ENCODE data around the gene ITPRID1.

Gene ITPRID1

GRCh38 chr7:31669461-31669860, 155.6 kb downstream of the ITPRID1 start:
- POLR2A ChIA-PET: no interaction called here

DNA sequence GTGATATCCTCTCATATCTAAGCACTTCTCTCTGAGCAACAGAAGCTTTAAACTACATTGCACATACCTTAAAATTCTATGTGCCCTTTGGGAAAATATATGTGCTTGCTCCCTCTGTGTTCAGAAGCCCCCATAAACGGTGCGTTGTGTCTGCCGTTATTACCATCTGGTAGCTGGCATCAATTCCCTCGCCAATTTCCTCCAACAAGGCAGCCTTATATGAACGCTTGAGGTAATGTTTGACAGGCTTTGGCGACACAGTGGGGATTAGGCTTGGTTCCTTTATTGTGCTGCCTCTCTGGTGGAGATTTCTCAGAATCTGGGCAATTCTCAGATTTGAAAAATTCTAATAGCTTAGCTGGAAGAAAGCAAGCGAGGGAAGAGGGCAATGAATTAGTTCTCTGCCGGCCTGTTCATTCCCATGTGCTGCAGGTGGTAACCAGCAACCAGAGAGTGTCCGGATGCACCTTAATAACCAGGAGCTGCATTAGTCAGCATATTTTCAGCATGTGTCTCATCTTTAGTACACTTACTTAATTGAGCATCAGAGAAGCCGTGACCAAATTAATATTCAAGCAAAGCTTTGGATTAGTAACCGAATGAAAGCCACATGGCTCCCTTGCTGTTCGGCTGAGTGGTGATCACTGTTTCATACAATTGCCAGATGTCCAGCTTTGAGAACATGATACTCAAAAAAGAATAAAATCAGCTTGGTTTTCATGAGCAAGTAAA, 165.8 kb downstream of the ITPRID1 start:
- Histone ChIP-seq H3K36me3 (ENCODE audit: control insufficient read depth in 2 of 2, insufficient read depth in 1 of 2, low read length in 2 of 2) (no peaks in the 10 kb centered on the region), H3K27ac (ENCODE audit: extremely low read depth, low read depth, low read length) (no peak overlapping the region), H3K4me3 (ENCODE audit: low read depth, low read length) (no peak overlapping the region), H3K9me3 (ENCODE audit: control insufficient read depth, insufficient read depth, low read depth, low read length) (no peaks in the 10 kb centered on the region), H3K4me1 (ENCODE audit: control insufficient read depth, insufficient read depth, low read length) (no peaks in the 10 kb centered on the region)
- ChIA-PET CTCF (interaction anchor here (0.6 to 1.1 kb wide), 2 partner anchors 490 to 531 kb away, joined by 3 read pairs; no protein-coding TSS in a partner anchor), POLR2A (no interaction called here)
- TF ChIP-seq KLF9 (tag by site-specific recombination; IDR thresholded peaks at IDR 0.05; ENCODE audit: low read depth) (no peak), ZNF248 (tag by site-specific recombination; IDR thresholded peaks at IDR 0.05) (no peak), ZNF621 (tag by site-specific recombination; IDR thresholded peaks at IDR 0.05) (no peak), ZNF416 (tag by site-specific recombination; IDR thresholded peaks at IDR 0.05) (no peak), ZNF366 (tag by site-specific recombination; conservative IDR thresholded peaks at IDR 0.05) (no peak), ZNF747 (tag by site-specific recombination; IDR thresholded peaks at IDR 0.05) (no peak), ZNF792 (tag by site-specific recombination; IDR thresholded peaks at IDR 0.05) (no peak), WT1 (tag by site-specific recombination; IDR thresholded peaks at IDR 0.05) (no peak), ZFP69B (tag by site-specific recombination; IDR thresholded peaks at IDR 0.05) (no peak), ZNF473 (tag by site-specific recombination; IDR thresholded peaks at IDR 0.05) (no peak)
- TF ChIP-seq, protein P1, sequence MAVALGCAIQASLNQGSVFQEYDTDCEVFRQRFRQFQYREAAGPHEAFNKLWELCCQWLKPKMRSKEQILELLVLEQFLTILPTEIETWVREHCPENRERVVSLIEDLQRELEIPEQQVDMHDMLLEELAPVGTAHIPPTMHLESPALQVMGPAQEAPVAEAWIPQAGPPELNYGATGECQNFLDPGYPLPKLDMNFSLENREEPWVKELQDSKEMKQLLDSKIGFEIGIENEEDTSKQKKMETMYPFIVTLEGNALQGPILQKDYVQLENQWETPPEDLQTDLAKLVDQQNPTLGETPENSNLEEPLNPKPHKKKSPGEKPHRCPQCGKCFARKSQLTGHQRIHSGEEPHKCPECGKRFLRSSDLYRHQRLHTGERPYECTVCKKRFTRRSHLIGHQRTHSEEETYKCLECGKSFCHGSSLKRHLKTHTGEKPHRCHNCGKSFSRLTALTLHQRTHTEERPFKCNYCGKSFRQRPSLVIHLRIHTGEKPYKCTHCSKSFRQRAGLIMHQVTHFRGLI (tag by site-specific recombination; IDR thresholded peaks at IDR 0.05): no peak

More at GRCh38 chr7:31669461-31669860, 155.6 kb downstream of the ITPRID1 start:
- TF ChIP-seq ZNF416 (tag by site-specific recombination; IDR thresholded peaks at IDR 0.05): no peak
- TF ChIP-seq WT1 (tag by site-specific recombination; IDR thresholded peaks at IDR 0.05): no peak
- TF ChIP-seq ZNF138 (tag by site-specific recombination; IDR thresholded peaks at IDR 0.05; ENCODE audit: borderline replicate concordance): no peak
- TF ChIP-seq, protein P2, sequence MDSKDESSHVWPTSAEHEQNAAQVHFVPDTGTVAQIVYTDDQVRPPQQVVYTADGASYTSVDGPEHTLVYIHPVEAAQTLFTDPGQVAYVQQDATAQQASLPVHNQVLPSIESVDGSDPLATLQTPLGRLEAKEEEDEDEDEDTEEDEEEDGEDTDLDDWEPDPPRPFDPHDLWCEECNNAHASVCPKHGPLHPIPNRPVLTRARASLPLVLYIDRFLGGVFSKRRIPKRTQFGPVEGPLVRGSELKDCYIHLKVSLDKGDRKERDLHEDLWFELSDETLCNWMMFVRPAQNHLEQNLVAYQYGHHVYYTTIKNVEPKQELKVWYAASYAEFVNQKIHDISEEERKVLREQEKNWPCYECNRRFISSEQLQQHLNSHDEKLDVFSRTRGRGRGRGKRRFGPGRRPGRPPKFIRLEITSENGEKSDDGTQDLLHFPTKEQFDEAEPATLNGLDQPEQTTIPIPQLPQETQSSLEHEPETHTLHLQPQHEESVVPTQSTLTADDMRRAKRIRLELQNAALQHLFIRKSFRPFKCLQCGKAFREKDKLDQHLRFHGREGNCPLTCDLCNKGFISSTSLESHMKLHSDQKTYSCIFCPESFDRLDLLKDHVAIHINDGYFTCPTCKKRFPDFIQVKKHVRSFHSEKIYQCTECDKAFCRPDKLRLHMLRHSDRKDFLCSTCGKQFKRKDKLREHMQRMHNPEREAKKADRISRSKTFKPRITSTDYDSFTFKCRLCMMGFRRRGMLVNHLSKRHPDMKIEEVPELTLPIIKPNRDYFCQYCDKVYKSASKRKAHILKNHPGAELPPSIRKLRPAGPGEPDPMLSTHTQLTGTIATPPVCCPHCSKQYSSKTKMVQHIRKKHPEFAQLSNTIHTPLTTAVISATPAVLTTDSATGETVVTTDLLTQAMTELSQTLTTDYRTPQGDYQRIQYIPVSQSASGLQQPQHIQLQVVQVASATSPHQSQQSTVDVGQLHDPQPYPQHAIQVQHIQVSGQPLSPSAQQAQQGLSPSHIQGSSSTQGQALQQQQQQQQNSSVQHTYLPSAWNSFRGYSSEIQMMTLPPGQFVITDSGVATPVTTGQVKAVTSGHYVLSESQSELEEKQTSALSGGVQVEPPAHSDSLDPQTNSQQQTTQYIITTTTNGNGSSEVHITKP (tag by site-specific recombination; IDR thresholded peaks at IDR 0.05): no peak
- TF ChIP-seq MEIS1 (CRISPR knock-in tag; IDR thresholded peaks at IDR 0.05; ENCODE audit: borderline replicate concordance): no peak
- no peak for TF ChIP-seq TRIM28 (IDR thresholded peaks at IDR 0.05; ENCODE audit: borderline replicate concordance, low read length)
- TF ChIP-seq ZNF670 (tag by site-specific recombination; IDR thresholded peaks at IDR 0.05; ENCODE audit: low read depth): no peak
- no peak for TF ChIP-seq ZNF791 (tag by site-specific recombination; IDR thresholded peaks at IDR 0.05)
- no peak for TF ChIP-seq ZNF214 (tag by site-specific recombination; IDR thresholded peaks at IDR 0.05; ENCODE audit: borderline replicate concordance)
- TF ChIP-seq ZNF2 (tag by site-specific recombination; IDR thresholded peaks at IDR 0.05): no peak
- TF ChIP-seq, protein P3, sequence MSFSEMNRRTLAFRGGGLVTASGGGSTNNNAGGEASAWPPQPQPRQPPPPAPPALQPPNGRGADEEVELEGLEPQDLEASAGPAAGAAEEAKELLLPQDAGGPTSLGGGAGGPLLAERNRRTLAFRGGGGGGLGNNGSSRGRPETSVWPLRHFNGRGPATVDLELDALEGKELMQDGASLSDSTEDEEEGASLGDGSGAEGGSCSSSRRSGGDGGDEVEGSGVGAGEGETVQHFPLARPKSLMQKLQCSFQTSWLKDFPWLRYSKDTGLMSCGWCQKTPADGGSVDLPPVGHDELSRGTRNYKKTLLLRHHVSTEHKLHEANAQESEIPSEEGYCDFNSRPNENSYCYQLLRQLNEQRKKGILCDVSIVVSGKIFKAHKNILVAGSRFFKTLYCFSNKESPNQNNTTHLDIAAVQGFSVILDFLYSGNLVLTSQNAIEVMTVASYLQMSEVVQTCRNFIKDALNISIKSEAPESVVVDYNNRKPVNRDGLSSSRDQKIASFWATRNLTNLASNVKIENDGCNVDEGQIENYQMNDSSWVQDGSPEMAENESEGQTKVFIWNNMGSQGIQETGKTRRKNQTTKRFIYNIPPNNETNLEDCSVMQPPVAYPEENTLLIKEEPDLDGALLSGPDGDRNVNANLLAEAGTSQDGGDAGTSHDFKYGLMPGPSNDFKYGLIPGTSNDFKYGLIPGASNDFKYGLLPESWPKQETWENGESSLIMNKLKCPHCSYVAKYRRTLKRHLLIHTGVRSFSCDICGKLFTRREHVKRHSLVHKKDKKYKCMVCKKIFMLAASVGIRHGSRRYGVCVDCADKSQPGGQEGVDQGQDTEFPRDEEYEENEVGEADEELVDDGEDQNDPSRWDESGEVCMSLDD (tag by site-specific recombination; IDR thresholded peaks at IDR 0.05): no peak
- TF ChIP-seq, protein P4, sequence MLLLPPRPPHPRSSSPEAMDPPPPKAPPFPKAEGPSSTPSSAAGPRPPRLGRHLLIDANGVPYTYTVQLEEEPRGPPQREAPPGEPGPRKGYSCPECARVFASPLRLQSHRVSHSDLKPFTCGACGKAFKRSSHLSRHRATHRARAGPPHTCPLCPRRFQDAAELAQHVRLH (tag by site-specific recombination; IDR thresholded peaks at IDR 0.05): no peak
- no peak for TF ChIP-seq SCRT1 (tag by site-specific recombination; IDR thresholded peaks at IDR 0.05; ENCODE audit: borderline replicate concordance)
- TF ChIP-seq, protein P5, sequence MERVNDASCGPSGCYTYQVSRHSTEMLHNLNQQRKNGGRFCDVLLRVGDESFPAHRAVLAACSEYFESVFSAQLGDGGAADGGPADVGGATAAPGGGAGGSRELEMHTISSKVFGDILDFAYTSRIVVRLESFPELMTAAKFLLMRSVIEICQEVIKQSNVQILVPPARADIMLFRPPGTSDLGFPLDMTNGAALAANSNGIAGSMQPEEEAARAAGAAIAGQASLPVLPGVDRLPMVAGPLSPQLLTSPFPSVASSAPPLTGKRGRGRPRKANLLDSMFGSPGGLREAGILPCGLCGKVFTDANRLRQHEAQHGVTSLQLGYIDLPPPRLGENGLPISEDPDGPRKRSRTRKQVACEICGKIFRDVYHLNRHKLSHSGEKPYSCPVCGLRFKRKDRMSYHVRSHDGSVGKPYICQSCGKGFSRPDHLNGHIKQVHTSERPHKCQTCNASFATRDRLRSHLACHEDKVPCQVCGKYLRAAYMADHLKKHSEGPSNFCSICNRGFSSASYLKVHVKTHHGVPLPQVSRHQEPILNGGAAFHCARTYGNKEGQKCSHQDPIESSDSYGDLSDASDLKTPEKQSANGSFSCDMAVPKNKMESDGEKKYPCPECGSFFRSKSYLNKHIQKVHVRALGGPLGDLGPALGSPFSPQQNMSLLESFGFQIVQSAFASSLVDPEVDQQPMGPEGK (tag by site-specific recombination; IDR thresholded peaks at IDR 0.05): no peak
- no peak for TF ChIP-seq ZNF529 (tag by site-specific recombination; IDR thresholded peaks at IDR 0.05; ENCODE audit: insufficient replicate concordance)
- no peak for TF ChIP-seq MZF1 (tag by site-specific recombination; IDR thresholded peaks at IDR 0.05; ENCODE audit: borderline replicate concordance)
- H3K4me1 ChIP-seq (ENCODE audit: control insufficient read depth, insufficient read depth, low read length): no peaks in the 10 kb centered on the region
- H3K27ac ChIP-seq (ENCODE audit: extremely low read depth, low read depth, low read length): no peak overlapping the region
- no peaks in the 10 kb centered on the region for H3K36me3 ChIP-seq (ENCODE audit: control insufficient read depth in 2 of 2, insufficient read depth in 1 of 2, low read length in 2 of 2)
- H3K4me3 ChIP-seq (ENCODE audit: low read depth, low read length): no peak overlapping the region
- no peaks in the 10 kb centered on the region for H3K9me3 ChIP-seq (ENCODE audit: control insufficient read depth, insufficient read depth, low read depth, low read length)
- CTCF ChIA-PET: no interaction called here

Data from HEK293 (cell line).